A549 treated with AZD9567 at 1 μM for 4 hours (cell line): ENCODE data around the gene MRPL1. TPM values are rescaled to one million over a fixed set of nuclear protein-coding genes. Genes with fewer than 3 reads are reported as not detected.

Experiments
- total RNA-seq: library from RNA; stranded (reverse); fragments of 200-300 nt; extraction: Qiagen RNA extraction; gene quantifications from 5 replicates; pipeline ENCODE4 v1.2.3, GENCODE V29; 2022; ENCODE audit not compliant: insufficient read depth

Gene MRPL1
- 22.1 to 54.8 TPM (median 26.6 TPM) in 5 replicates for total RNA-seq

GRCh38 chr4:77862478-77863216, at the start of gene MRPL1:
MRPL1 (plus strand) TSS chr4:77862830; CDS start chr4:77862849, 19 bp downstream.

GRCh38 chr4:77818602-77819403, 43.8 kb upstream of the MRPL1 start, which contains the start of gene CNOT6L:
CNOT6L (minus strand) TSS chr4:77819368; CDS start chr4:77819308, 60 bp downstream.

Other genes starting within 250 kb of the MRPL1 start
- 7.2 to 14.3 TPM (median 9.0 TPM) in 5 replicates for gene CNOT6L, start 43.5 kb upstream of the MRPL1 start, total RNA-seq
- 1.8 to 3.1 TPM (median 2.6 TPM) in 5 replicates for gene FRAS1, start 194.5 kb downstream of the MRPL1 start, total RNA-seq